DOHH2 (cell line): Measurements from ENCODE around the gene RPN2.

Experiments used
- H3F3A ChIP-seq: fragments of 200-600 bp; sonication (generic), shearing (Covaris generic); 2 replicates; pipeline ENCODE4 v1.6.0; 2016; ENCODE audit warnings: antibody characterized with exemption, mild to moderate bottlenecking; ENCODE audit not compliant: control insufficient read depth, insufficient read depth
- H3K27ac ChIP-seq: fragments of 200-600 bp; sonication (generic); 2 replicates; pipeline ENCODE4 v1.5.1; 2014; ENCODE audit warnings: low read depth, mild to moderate bottlenecking, low read length, moderate library complexity
- H3K27me3 ChIP-seq: fragments of 200-600 bp; sonication (generic); 2 replicates; pipeline ENCODE4 v1.6.1; 2014; ENCODE audit warnings: mild to moderate bottlenecking, low read length, mixed read lengths; ENCODE audit not compliant: control insufficient read depth
- H3K36me3 ChIP-seq: fragments of 200-600 bp; sonication (generic); 2 replicates; pipeline ENCODE4 v1.6.1; 2014; ENCODE audit warnings: mild to moderate bottlenecking, low read length, moderate library complexity, mixed read lengths; ENCODE audit not compliant: control insufficient read depth
- H3K4me1 ChIP-seq: fragments of 200-600 bp; sonication (generic); 2 replicates; pipeline ENCODE4 v1.6.1; 2014; ENCODE audit warnings: mild to moderate bottlenecking, low read length, mixed read lengths; ENCODE audit not compliant: control insufficient read depth
- H3K4me2 ChIP-seq: fragments of 200-600 bp; sonication (generic); 2 replicates; pipeline ENCODE4 v1.6.0; 2014; ENCODE audit warnings: mild to moderate bottlenecking, low read length, moderate library complexity
- H3K4me3 ChIP-seq: fragments of 200-600 bp; sonication (generic); 2 replicates; pipeline ENCODE4 v1.5.1; 2014; ENCODE audit warnings: mild to moderate bottlenecking, low read length, mixed read lengths
- H3K79me2 ChIP-seq: fragments of 200-600 bp; sonication (generic); 2 replicates; pipeline ENCODE4 v1.6.1; 2014; ENCODE audit warnings: mild to moderate bottlenecking, low read length, mixed read lengths; ENCODE audit not compliant: control insufficient read depth
- H3K9me2 ChIP-seq: fragments of 200-600 bp; sonication (generic); replicated peaks from 2 replicates; pipeline ENCODE4 v1.6.1; 2014; ENCODE audit warnings: mild to moderate bottlenecking, low read length, mixed read lengths; ENCODE audit not compliant: control insufficient read depth
- H3K9me3 ChIP-seq: fragments of 200-600 bp; sonication (generic); 2 replicates; pipeline ENCODE4 v1.6.1; 2014; ENCODE audit warnings: antibody characterized with exemption, low read length, mixed read lengths; ENCODE audit not compliant: control insufficient read depth, insufficient read depth
- H4K20me1 ChIP-seq: fragments of 200-600 bp; sonication (generic); 2 replicates; pipeline ENCODE4 v1.6.0; 2014; ENCODE audit warnings: low read depth, mild to moderate bottlenecking, antibody characterized with exemption, low read length, moderate library complexity; ENCODE audit not compliant: control insufficient read depth, insufficient read depth
- CTCF ChIP-seq: fragments of 200-600 bp; sonication (generic); IDR thresholded peaks from one replicate; pipeline ENCODE4 v1.5.1; 2014; ENCODE audit warnings: antibody characterized with exemption, mild to moderate bottlenecking, low read depth, low read length; ENCODE audit not compliant: poor library complexity, severe bottlenecking
- EZH2phosphoT487 ChIP-seq: fragments of 200-600 bp; sonication (generic); IDR thresholded peaks from 2 replicates; pipeline ENCODE4 v1.6.1; 2017; ENCODE audit warnings: borderline replicate concordance, mild to moderate bottlenecking, antibody characterized with exemption, low read length, moderate library complexity, mixed read lengths

Gene RPN2

GRCh38 chr20:37209661-37210314 is 30.7 kb downstream of the RPN2 start:
- H3K36me3 ChIP-seq = peaks cover 86% of the 10 kb centered on the region
- no peak overlapping the region for H3K4me2 ChIP-seq
- H3K9me2 ChIP-seq = no peaks in the 10 kb centered on the region
- H3K4me3 ChIP-seq = no peak overlapping the region
- H3K27ac ChIP-seq = no peak overlapping the region
- H3K79me2 ChIP-seq = no peaks in the 10 kb centered on the region
- no peaks in the 10 kb centered on the region for H3K9me3 ChIP-seq
- H3F3A ChIP-seq = no peaks in the 10 kb centered on the region
- TF ChIP-seq EZH2phosphoT487 = no peak
- TF ChIP-seq CTCF = no peak
- no peaks in the 10 kb centered on the region for H4K20me1 ChIP-seq
- H3K4me1 ChIP-seq = no peaks in the 10 kb centered on the region
- H3K27me3 ChIP-seq = no peaks in the 10 kb centered on the region

GRCh38 chr20:37218441-37218840 is 39.3 kb downstream of the RPN2 start:
- H4K20me1 ChIP-seq = no peaks in the 10 kb centered on the region
- no peak for TF ChIP-seq EZH2phosphoT487
- no peak for TF ChIP-seq CTCF
- no peaks in the 10 kb centered on the region for H3K9me3 ChIP-seq
- H3K79me2 ChIP-seq = peaks cover 3% of the 10 kb centered on the region; the same call in 1 of the 2 replicates
- no peaks in the 10 kb centered on the region for H3F3A ChIP-seq
- no peaks in the 10 kb centered on the region for H3K4me1 ChIP-seq
- peaks cover 86% of the 10 kb centered on the region for H3K36me3 ChIP-seq
- no peak overlapping the region for H3K4me2 ChIP-seq
- no peak overlapping the region for H3K4me3 ChIP-seq
- no peaks in the 10 kb centered on the region for H3K27me3 ChIP-seq
- no peak overlapping the region for H3K27ac ChIP-seq
- H3K9me2 ChIP-seq = no peaks in the 10 kb centered on the region

- H3K79me2 ChIP-seq = peaks cover 3% of the 10 kb centered on the region; the same call in 1 of the 2 replicates
- H3F3A ChIP-seq = no peaks in the 10 kb centered on the region
- no peak overlapping the region for H3K4me3 ChIP-seq
- peaks cover 86% of the 10 kb centered on the region for H3K36me3 ChIP-seq
- TF ChIP-seq CTCF (no peak), EZH2phosphoT487 (no peak)
- no peaks in the 10 kb centered on the region for H3K27me3 ChIP-seq
- no peaks in the 10 kb centered on the region for H3K9me3 ChIP-seq
- H4K20me1 ChIP-seq = no peaks in the 10 kb centered on the region
- no peak overlapping the region for H3K27ac ChIP-seq
- no peak overlapping the region for H3K4me2 ChIP-seq
- H3K9me2 ChIP-seq = no peaks in the 10 kb centered on the region
- H3K4me1 ChIP-seq = no peaks in the 10 kb centered on the region
These were observed 39.8 kb downstream of the RPN2 start for GRCh38 chr20:37218976-37219375.
